ENCODE measurements around the gene TMTC2.

DNA sequence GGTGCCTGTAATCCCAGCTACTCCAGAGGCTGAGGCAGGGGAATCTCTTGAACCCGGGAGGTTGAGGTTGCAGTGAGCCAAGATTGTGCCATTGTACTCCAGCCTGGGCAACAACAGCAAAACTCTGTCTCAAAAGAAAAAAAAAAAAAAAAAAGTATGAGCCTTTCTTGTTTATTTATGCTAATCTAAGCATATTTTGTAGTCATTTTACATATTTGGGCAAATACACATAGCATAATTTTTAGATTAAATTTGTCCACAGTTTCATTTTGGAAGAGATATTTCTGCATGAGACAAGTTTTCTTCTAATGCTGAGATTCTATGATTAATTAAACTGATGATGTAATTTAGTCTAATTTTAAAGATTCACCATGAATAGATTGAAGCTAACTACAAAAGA is 494.4 kb downstream of the TMTC2 start:
- TF ChIP-seq, protein P1, sequence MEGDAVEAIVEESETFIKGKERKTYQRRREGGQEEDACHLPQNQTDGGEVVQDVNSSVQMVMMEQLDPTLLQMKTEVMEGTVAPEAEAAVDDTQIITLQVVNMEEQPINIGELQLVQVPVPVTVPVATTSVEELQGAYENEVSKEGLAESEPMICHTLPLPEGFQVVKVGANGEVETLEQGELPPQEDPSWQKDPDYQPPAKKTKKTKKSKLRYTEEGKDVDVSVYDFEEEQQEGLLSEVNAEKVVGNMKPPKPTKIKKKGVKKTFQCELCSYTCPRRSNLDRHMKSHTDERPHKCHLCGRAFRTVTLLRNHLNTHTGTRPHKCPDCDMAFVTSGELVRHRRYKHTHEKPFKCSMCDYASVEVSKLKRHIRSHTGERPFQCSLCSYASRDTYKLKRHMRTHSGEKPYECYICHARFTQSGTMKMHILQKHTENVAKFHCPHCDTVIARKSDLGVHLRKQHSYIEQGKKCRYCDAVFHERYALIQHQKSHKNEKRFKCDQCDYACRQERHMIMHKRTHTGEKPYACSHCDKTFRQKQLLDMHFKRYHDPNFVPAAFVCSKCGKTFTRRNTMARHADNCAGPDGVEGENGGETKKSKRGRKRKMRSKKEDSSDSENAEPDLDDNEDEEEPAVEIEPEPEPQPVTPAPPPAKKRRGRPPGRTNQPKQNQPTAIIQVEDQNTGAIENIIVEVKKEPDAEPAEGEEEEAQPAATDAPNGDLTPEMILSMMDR (IDR thresholded peaks at IDR 0.05): no peak
- TF ChIP-seq POLR2A (IDR thresholded peaks at IDR 0.05): no peak
